ENCODE data around the gene HSD11B2.

HSD11B2 gene

GRCh38 chr16:67481561-67482232, 50.8 kb downstream of the HSD11B2 start:
- DNase-seq: no peak

GRCh38 chr16:67482233-67482924, 51.5 kb downstream of the HSD11B2 start:
- DNase-seq: no peak

GRCh38 chr16:67483150-67483549, 52.2 kb downstream of the HSD11B2 start, which contains the start of gene AGRP:
Gene AGRP, minus strand, starts transcription at chr16:67483547. Its CDS starts 149 bp downstream, at chr16:67483398.
- DNase-seq: no peak

GRCh38 chr16:67483731-67484525, 53.0 kb downstream of the HSD11B2 start:
- no peak for DNase-seq

DNA sequence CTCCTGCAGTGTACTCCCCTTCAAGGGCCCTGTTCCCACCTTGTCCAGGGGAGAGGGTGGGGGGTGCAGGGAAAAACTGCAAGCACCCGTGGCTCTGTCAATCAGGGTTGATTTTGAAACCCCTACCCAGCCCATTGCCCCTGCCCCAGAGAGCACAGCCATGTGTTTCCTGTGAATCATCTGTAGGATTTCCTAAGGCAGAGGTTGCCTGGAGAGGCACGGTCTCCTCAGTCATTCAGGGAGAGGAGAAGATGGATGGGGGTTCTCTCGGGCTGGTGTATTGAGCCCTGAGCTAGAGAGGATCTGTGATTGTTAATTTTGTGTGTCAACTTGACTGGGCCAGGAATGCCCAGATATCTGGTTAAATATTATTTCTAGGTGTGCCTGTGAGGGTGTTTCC, 55.9 kb downstream of the HSD11B2 start:
- DNase-seq: no peak

All from NK-92 treated with Interleukin-12 subunit alpha and Interleukin-12 subunit beta, amount 100 ng/mL, for 24 hours (cell line).